22Rv1 (cell line): ENCODE measurements around the gene ZNF594.
"Not testable (repeated sequence)": the region's sequence is repeated elsewhere in the genome, so short reads cannot be mapped to it uniquely, and the experiment has no call there.

Experiments
- H3K27ac ChIP-seq: fragments of 450-650 bp; 2 replicates; pipeline ENCODE4 v1.5.1; 2017
- CTCF ChIP-seq: fragments of 450-650 bp; IDR thresholded peaks from 2 replicates; pipeline ENCODE4 v1.5.1; 2017; ENCODE audit warnings: mild to moderate bottlenecking
- ZFX ChIP-seq: fragments of 450-650 bp; IDR thresholded peaks from 2 replicates; pipeline ENCODE4 v1.6.1; 2017; ENCODE audit warnings: antibody characterized with exemption, borderline replicate concordance

ZNF594 gene

DNA sequence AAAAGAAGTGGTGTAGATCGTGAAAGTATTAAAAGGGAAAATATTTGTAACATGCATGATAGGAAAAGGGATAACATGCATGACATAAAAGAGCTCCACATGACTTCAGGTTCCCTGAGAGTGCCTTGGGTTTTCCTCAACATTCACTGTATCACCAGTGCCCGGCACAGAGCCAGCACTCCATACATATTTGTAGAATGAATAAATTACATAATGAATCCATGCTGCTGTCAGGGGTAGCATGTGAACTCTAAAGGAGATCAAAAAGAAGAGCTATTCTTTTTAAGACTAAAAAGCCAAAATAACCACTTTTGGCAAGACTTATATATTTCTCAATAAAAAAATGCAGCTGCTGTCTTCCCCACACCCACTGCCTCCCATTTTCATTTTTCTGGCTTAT, 2.7 kb upstream of the ZNF594 start:
- no peak overlapping the region for H3K27ac ChIP-seq
- TF ChIP-seq ZFX, result no peak
- TF ChIP-seq CTCF, result no peak

DNA sequence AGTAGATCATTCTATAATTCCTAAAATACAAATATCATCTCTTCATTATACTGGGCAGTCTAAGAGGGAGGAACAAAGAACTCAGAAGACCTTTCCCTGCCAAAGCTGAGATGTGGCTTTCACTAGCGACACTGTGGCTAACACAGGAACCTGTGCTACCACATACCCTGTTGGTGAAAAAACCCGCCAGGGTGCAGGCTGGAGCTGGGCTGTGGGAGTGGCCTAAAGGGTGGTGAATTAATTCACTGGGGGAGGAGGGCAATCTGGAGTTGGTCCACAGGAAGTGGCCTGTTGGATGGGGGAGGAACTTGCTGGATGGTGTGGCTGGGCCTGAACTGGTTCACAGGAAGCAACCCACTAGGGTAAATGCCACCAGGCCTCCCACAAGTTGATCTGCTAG, 7.4 kb downstream of the ZNF594 start:
- TF ChIP-seq ZFX, result no peak
- no peak for TF ChIP-seq CTCF
- no peak overlapping the region for H3K27ac ChIP-seq

GRCh38 chr17:5183410-5183793, 8.3 kb downstream of the ZNF594 start:
- no peak overlapping the region for H3K27ac ChIP-seq
- TF ChIP-seq CTCF, result no peak
- TF ChIP-seq ZFX, result no peak

- H3K27ac ChIP-seq, result no peak overlapping the region
- no peak for TF ChIP-seq CTCF
Measured at GRCh38 chr17:5182597-5183409, 8.9 kb downstream of the ZNF594 start.

DNA sequence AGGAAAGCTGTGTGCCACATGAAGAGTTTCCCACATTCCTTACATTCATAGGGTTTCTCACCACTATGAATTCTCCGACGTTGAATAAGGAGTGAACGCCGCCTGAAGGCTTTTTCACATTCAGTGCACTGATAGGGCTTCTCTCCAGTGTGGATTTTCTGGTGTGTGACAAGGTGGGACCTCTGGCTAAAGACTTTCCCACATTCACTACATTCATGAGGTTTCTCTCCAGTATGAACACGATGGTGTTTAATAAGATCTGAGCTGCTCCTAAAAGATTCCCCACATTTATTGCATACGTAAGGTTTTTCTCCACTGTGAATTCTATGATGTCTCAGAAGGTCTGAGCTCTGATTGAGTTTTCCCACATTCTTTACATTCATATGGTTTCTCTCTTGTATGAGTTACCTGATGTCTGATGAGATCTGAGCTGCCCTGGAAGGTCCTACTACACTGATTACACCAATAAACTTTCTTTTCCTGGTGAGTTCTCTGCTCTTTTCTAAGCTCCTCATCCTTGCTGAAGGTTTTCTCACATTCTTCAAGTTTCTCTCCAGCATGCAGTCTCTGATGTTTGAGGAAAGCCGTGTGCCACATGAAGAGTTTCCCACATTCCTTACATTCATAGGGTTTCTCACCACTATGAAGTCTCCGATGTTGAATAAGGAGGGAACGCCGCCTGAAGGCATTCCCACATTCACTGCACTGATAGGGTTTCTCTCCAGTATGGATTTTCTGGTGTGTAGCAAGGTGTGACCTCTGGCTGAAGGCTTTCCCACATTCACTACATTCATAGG, 10.0 kb downstream of the ZNF594 start:
- H3K27ac ChIP-seq, result no peak overlapping the region
- no peak for TF ChIP-seq ZFX
- TF ChIP-seq CTCF, result no peak

DNA sequence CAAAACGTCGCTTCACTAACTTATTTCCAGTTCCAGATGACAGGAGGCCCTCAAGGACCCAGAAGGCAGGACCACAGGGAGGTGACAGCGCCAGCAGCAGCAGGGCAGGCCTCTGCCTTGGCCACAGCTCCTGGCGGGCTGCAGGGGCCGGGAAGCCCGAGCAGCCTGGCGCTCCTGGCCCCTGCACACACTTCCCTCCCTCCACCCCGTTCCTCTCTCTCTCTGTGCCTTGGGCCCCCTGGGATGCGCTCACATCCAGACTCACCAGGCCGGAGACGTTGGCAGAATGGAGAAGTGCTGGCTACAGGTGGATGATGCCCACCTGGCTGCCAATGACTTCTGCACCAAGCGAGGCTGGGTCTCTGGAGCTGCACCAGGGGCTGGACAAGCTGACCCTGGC, 12.7 kb downstream of the ZNF594 start:
- TF ChIP-seq ZFX, result no peak
- no peak for TF ChIP-seq CTCF
- no peak overlapping the region for H3K27ac ChIP-seq

DNA sequence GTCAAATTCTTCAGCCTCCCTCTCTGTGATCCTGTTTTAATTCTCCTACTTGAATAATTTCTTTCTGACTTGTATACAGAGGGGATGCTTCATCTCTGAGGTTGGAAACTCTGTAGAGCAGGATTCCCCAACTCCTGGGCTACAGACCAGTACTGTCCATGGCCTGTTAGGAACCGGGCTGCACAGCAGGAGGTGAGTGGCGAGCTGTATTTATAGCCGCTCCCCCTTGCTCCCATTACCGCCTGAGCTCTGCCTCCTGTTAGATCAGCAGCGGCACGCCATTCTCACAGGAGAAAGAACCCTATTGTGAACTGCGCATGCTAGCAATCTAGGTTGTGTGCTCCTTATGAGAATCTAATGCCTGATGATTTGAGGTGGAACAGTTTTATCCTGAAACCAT, 16.6 kb downstream of the ZNF594 start:
- not testable (repeated sequence) for H3K27ac ChIP-seq

GRCh38 chr17:5165791-5166564, 25.7 kb downstream of the ZNF594 start:
- H3K27ac ChIP-seq, result not testable (repeated sequence)
